Activated naive CD4-positive, alpha-beta T cell treated with anti-CD3 and anti-CD28 coated beads, Interleukin-2, amount 10 ng/mL, durations not matched to agents 7 days and 5 days (primary cell): ENCODE results near the gene RTN3.

ENCODE experiments used
- CTCF ChIA-PET: fragments of 350-600 bp; sonication (Branson Sonifier 250); formaldehyde crosslinking; loops from one replicate; lab custom pipeline; 2021; ENCODE audit warnings: antibody characterized with exemption; lab: Charles Lee
- DNase-seq: peaks from one replicate; pipeline ENCODE4 v3.0.0-alpha.2; 2020
- H3K27ac Mint-ChIP-seq: one replicate; pipeline ENCODE4 v1.8.0; 2021; ENCODE audit warnings: mild to moderate bottlenecking, moderate library complexity, mixed read lengths
- H3K27me3 Mint-ChIP-seq: one replicate; pipeline ENCODE4 v1.8.0; 2021; ENCODE audit warnings: mild to moderate bottlenecking, mixed read lengths
- H3K36me3 Mint-ChIP-seq: one replicate; pipeline ENCODE4 v1.8.0; 2021; ENCODE audit warnings: mixed read lengths
- H3K4me1 Mint-ChIP-seq: one replicate; pipeline ENCODE4 v1.8.0; 2021; ENCODE audit warnings: mixed read lengths
- H3K4me3 Mint-ChIP-seq: one replicate; pipeline ENCODE4 v1.8.0; 2021; ENCODE audit warnings: mild to moderate bottlenecking, moderate library complexity, mixed read lengths
- H3K9me3 Mint-ChIP-seq: one replicate; pipeline ENCODE4 v1.8.0; 2021; ENCODE audit warnings: mixed read lengths

Gene RTN3

DNA sequence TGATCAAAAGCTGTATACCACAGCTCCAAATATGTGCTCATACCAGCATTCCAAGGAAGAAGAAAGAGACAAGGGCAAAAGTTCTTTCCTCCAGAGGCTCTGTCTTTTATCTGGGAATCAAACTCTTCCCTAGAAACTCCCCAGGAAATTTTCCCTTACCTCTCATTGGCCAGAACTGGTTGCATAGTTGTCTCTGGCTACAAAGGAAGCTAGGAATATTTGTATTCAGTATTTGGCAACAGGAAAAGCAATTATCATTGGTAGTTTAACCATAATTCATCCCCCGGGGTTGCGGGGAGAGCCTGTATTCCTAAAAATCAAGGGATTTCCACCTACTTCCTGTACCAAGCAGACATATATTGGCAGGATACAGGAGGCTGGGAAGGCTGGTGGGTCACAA lies 97.7 kb downstream of the RTN3 start:
- Mint-ChIP-seq H3K9me3 (no peaks in the 10 kb centered on the region), H3K4me1 (no peaks in the 10 kb centered on the region), H3K36me3 (no peaks in the 10 kb centered on the region), H3K27me3 (peaks cover 46% of the 10 kb centered on the region), H3K4me3 (no peak overlapping the region), H3K27ac (no peak overlapping the region)
- CTCF ChIA-PET = no interaction called here
- no peak for DNase-seq

DNA sequence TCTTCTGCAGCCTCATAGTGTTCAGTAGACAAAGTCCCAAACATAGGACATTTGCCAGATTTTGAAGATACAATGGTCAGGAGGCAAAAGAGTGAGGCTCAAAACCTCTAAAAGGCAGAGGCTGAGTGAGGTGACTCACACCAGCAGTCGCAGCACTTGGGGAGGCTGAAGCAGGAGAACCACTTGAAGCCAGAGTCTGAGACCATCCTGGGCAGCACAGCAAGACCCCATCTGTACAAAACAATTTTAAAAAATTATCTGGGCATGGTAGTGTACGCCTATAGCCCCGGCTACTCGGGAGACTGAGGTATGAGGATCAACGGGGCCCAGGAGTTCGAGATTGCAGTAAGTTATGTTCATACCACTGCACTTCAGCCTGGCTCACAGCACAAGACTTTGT lies 101.4 kb downstream of the RTN3 start:
- Mint-ChIP-seq H3K36me3 (no peaks in the 10 kb centered on the region), H3K4me3 (no peak overlapping the region), H3K9me3 (no peaks in the 10 kb centered on the region), H3K4me1 (peaks cover 5% of the 10 kb centered on the region), H3K27ac (no peak overlapping the region), H3K27me3 (peaks cover 23% of the 10 kb centered on the region)
- no peak for DNase-seq
- CTCF ChIA-PET = no interaction called here

DNA sequence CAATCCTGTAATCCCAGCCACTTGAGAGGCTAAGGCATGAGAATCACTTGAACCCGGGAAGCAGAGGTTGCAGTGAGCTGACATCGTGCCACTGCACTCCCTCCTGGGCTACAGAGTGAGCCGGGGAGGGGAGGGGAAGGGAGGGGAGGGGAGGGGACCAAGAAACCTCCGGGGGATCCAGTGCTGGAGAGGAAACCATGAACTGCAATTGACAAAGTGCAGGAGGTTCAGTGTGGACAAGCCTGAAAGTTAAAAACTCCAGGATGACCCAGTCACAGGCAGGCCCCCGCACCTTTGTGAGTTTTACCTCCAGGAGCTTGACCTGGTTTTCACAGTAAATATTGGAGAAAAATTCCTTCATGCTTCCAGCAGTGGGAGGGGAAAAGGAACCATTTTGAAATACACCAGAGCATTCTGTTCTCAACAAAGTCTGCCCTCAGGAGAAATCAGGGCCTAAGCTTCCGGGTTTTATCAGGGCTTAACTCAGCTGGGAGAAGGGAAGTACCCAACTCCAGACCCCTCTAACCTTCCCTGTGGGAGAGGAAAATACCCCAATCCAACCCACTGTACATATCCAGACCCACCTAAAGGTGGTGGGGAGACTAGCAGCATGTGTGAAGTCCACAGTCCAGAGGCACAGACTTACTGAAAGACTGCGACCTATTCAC lies 102.8 kb downstream of the RTN3 start:
- peaks cover 14% of the 10 kb centered on the region for H3K27me3 Mint-ChIP-seq
- CTCF ChIA-PET = interaction anchor here (1.1 kb wide), 1 partner anchor 122 kb away, joined by 3 read pairs; no protein-coding TSS in a partner anchor
- no peak overlapping the region for H3K27ac Mint-ChIP-seq
- no peaks in the 10 kb centered on the region for H3K9me3 Mint-ChIP-seq
- H3K36me3 Mint-ChIP-seq = no peaks in the 10 kb centered on the region
- no peak for DNase-seq
- H3K4me1 Mint-ChIP-seq = peaks cover 5% of the 10 kb centered on the region
- no peak overlapping the region for H3K4me3 Mint-ChIP-seq

DNA sequence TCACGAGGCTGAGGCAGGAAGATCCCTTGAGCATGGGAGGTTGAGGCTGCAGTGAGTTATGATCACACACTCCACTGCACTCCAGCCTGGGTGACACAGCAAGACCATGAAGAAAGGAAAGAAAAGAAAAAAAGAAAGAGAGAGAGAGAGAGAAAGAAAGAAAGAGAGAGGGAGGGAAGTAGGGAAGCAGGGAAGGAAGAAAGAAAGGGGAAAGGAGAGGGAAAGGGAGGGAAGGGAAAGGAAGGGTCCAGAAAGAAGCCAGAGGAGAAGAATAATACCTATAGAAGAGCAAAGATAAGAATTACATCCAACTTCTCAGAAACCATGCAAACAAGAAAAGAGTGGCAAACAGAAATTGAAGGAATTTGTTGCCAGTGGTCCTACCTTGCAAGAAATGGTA lies 104.5 kb downstream of the RTN3 start:
- H3K27ac Mint-ChIP-seq = no peak overlapping the region
- H3K36me3 Mint-ChIP-seq = no peaks in the 10 kb centered on the region
- peaks cover 17% of the 10 kb centered on the region for H3K27me3 Mint-ChIP-seq
- H3K4me1 Mint-ChIP-seq = peaks cover 12% of the 10 kb centered on the region
- no peak overlapping the region for H3K4me3 Mint-ChIP-seq
- H3K9me3 Mint-ChIP-seq = no peaks in the 10 kb centered on the region
- DNase-seq = no peak
- CTCF ChIA-PET = no interaction called here

DNA sequence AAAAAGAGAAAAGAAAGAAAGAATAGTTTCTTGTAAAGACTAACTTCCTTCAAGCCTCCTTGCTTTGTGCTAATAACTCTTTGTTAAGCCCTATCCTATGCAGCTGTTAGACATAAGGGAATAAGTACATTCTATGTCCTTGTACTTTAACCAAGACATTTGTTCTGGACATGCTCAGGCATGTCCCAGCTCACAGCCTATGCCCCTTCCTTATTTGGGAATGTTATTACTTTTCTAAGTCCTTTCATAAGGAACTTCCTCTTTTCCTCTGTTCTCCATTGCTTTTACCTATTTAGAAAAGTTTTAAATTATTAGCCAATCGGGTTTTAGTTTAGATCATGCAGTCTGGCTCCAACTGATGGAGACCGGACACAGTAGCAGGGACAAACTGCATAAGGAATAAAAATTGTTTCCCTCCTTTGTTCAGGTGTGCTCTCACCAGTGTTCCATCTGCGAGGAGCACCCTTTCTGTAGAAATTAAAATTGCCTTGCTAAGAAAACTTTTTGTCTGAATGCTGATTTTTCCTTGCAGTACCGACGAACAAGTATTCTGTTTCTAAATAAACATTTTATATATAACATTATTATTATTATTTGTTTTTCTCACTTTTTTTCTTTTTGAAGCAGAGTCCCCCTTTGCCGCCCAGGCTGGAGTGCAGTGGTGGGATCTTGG lies 110.3 kb downstream of the RTN3 start:
- Mint-ChIP-seq H3K4me1 (peaks cover 10% of the 10 kb centered on the region), H3K27me3 (peaks cover 24% of the 10 kb centered on the region), H3K27ac (no peak overlapping the region), H3K36me3 (peaks cover 3% of the 10 kb centered on the region), H3K4me3 (no peak overlapping the region), H3K9me3 (peaks cover 14% of the 10 kb centered on the region)
- CTCF ChIA-PET = no interaction called here
- no peak for DNase-seq

DNA sequence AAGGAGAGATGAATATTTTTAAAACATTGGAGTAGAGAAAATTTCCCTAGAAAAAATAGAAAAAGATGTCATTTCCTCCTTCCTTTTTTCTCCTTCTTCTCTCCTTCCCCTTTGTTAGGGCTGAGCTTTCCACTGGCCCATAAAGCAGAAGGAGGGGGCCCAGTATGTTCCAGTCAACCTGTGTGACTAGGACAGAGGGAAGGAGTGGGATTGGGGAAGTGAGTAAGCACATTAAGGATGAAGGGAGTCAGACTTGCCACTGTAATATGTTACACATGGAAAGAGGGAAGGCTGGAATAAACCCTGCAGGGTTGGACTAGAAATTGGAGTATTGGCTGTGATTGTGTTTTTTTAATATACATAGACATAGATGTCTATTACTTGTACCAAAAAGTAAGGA lies 111.9 kb downstream of the RTN3 start:
- Mint-ChIP-seq H3K27me3 (peaks cover 31% of the 10 kb centered on the region), H3K4me3 (no peak overlapping the region), H3K9me3 (peaks cover 14% of the 10 kb centered on the region), H3K36me3 (peaks cover 3% of the 10 kb centered on the region), H3K4me1 (peaks cover 10% of the 10 kb centered on the region), H3K27ac (no peak overlapping the region)
- no peak for DNase-seq
- CTCF ChIA-PET = no interaction called here

DNA sequence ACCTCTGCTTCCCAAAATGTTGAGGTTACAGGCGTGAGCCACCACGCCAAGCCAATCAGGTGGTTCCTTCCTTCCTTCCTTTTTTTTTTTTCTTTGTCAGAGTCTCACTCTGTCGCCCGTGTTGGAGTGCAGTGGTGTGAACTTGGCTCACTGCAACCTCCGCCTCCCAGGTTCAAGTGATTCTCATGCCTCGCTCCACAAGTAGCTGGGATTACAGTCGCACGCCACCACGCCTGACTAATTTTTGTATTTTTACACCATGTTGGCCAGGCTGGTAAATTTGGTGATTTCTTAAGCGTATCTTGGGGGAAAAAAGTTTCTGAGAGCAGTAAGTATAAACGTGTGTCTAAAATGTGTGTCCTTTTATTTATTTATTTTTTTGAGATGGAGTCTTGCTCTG lies 113.8 kb downstream of the RTN3 start:
- no peak overlapping the region for H3K27ac Mint-ChIP-seq
- CTCF ChIA-PET = no interaction called here

DNA sequence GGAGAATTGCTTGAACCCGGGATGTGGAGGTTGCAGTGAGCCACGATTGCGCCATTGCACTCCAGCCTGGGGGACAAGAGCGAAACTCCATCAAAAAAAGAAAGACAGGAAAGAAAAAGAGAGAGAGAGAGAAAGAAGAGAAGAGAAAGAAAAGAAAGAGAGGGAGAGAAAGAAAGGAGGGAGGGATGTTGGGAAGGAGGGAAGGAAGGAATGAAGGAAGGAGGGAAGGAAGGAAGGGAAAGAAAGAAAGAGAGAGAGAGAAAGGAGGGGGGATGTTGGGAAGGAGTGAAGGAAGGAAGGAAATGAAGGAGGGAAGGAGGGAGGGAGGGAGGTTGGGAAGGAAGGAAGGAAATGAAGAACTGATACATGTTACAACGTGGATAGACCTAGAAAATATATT lies 119.6 kb downstream of the RTN3 start:
- Mint-ChIP-seq H3K9me3 (no peaks in the 10 kb centered on the region), H3K27me3 (peaks cover 24% of the 10 kb centered on the region), H3K36me3 (no peaks in the 10 kb centered on the region), H3K4me3 (no peak overlapping the region), H3K27ac (no peak overlapping the region), H3K4me1 (no peaks in the 10 kb centered on the region)
- CTCF ChIA-PET = no interaction called here
- DNase-seq = no peak

More for the DNA sequence above, 113.8 kb downstream of the RTN3 start:
- no peak for DNase-seq
- H3K4me3 Mint-ChIP-seq = no peak overlapping the region
- H3K9me3 Mint-ChIP-seq = peaks cover 14% of the 10 kb centered on the region
- H3K36me3 Mint-ChIP-seq = peaks cover 3% of the 10 kb centered on the region
- H3K27me3 Mint-ChIP-seq = peaks cover 33% of the 10 kb centered on the region
- peaks cover 10% of the 10 kb centered on the region for H3K4me1 Mint-ChIP-seq

DNA sequence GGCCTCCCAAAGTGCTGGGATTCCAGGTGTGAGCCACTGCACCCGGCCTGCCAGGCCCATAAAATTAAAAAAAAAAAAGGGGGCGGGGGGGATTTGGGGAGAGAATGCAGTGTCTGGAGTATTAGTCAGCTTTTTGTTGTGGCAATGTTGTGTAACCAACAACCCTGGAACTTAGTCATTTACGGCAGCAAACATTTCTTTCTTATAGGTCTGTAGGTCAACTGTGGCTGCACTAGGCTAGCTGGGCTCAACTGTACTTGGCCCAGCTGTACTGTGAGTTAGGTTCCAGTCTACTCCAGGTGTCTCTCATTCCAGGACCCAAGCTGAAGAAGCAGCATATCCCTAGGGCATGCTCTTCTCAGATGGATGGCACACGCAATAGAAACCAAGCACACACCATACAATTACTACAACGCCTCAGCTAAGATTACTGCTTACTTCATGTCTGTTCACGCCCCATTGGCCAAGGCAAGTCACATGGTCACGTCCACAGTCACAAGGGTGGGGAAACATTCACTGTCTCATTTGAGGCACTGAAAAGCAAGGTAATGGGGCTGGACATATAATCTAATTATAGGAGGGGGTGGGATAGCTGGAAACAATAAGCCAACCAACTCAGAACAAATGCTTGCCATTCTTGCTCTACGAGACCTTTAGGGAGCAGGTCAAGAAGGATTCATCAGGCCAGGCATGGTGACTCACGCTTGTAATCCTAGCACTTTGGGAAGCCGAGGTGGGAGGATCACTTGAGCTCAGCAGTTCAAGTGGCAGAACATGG lies 121.5 kb downstream of the RTN3 start:
- Mint-ChIP-seq H3K4me3 (no peak overlapping the region), H3K27me3 (peaks cover 16% of the 10 kb centered on the region), H3K27ac (no peak overlapping the region), H3K36me3 (no peaks in the 10 kb centered on the region), H3K9me3 (no peaks in the 10 kb centered on the region), H3K4me1 (no peaks in the 10 kb centered on the region)
- CTCF ChIA-PET = no interaction called here
- DNase-seq = no peak

DNA sequence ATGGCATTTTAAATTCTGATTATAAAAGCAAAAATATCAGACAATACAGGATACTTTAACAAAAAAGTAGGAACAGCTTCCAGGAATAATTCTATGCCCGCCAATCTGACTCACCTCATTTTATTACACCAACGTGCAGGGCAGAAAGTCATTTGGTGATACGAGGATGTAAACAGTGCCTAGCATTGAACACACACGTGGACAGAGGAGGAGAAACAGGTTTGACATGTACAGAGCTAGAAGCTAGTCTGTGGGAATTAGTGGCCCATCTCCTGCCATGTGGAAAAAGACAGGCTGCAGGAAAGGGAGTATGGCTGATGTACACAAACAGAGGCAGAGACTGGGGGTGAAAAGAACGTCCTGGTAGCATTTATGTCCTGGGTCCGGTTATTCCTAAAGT lies 123.0 kb downstream of the RTN3 start:
- no peak overlapping the region for H3K4me3 Mint-ChIP-seq

DNA sequence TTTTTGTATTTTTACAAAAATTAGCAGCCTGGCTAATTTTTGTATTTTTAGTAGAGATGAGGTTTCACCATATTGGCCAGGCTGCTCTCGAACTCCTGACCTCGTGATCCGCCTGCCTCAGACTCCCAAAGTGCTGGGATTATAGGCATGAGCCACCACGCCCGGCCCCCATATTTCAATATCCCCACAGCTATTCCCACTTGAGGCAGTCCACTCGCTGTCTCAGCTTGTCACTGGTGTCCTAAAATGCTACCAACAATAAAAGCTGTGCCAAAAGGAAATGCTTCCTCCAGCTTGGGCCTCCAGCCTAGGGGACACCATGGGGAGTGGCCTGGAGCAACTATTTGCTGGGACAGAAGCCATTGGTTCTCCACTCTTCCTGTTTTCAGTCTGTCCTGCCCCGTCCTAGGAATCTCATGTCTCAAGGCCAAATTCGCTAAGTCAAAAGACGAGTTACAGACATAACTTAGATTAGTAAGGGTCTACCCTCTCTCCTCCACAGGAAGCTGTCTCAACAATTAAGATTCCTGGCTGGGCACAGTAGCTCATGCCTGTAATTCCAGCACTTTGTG lies 124.6 kb downstream of the RTN3 start:
- H3K27ac Mint-ChIP-seq = no peak overlapping the region
- CTCF ChIA-PET = interaction anchor here (1.1 kb wide), 1 partner anchor 344 kb away, joined by 3 read pairs; no protein-coding TSS in a partner anchor
- H3K4me3 Mint-ChIP-seq = no peak overlapping the region
- no peaks in the 10 kb centered on the region for H3K9me3 Mint-ChIP-seq
- H3K36me3 Mint-ChIP-seq = no peaks in the 10 kb centered on the region
- H3K27me3 Mint-ChIP-seq = peaks cover 2% of the 10 kb centered on the region
- H3K4me1 Mint-ChIP-seq = peaks cover 2% of the 10 kb centered on the region
- no peak for DNase-seq

More for the DNA sequence above, 123.0 kb downstream of the RTN3 start:
- Mint-ChIP-seq H3K27ac (no peak overlapping the region), H3K9me3 (no peaks in the 10 kb centered on the region), H3K4me1 (no peaks in the 10 kb centered on the region), H3K27me3 (peaks cover 10% of the 10 kb centered on the region), H3K36me3 (no peaks in the 10 kb centered on the region)
- CTCF ChIA-PET = no interaction called here
- DNase-seq = no peak
